HepG2 (cell line): Measurements from ENCODE around the gene SREBF1. TPM values are rescaled to one million over a fixed set of nuclear protein-coding genes. Genes with fewer than 3 reads are reported as not detected.

Experiments
- ARNT2 ChIP-seq: sonication (generic); formaldehyde crosslinking; IDR thresholded peaks from 2 replicates; pipeline ENCODE4 v1.8.0; 2022; ENCODE audit warnings: mild to moderate bottlenecking, low read depth, missing genetic modification reagents, moderate library complexity
- CAMTA2 ChIP-seq: sonication (generic); formaldehyde crosslinking; IDR thresholded peaks from 2 replicates; pipeline ENCODE4 v1.4.0; 2020; ENCODE audit warnings: mild to moderate bottlenecking, missing genetic modification reagents, borderline replicate concordance
- CTCF ChIP-seq: sonication (generic); formaldehyde crosslinking; IDR thresholded peaks from 2 replicates; pipeline ENCODE4 v1.5.0; 2020; ENCODE audit warnings: mild to moderate bottlenecking, missing genetic modification reagents, moderate library complexity
- ELF4 ChIP-seq: sonication (generic); formaldehyde crosslinking; IDR thresholded peaks from 2 replicates; pipeline ENCODE4 v1.5.0; 2020; ENCODE audit warnings: missing genetic modification reagents, mild to moderate bottlenecking, moderate library complexity, borderline replicate concordance
- HDAC1 ChIP-seq: sonication (generic); formaldehyde crosslinking; IDR thresholded peaks from 2 replicates; pipeline ENCODE4 v1.5.1; 2020; ENCODE audit warnings: mild to moderate bottlenecking, missing genetic modification reagents
- RBM39 ChIP-seq: fragments of 200-400 bp; formaldehyde crosslinking; IDR thresholded peaks from one replicate; pipeline ENCODE4 v1.6.1; 2018; ENCODE audit warnings: antibody characterized with exemption, mild to moderate bottlenecking, low read depth, low read length; ENCODE audit not compliant: poor library complexity, severe bottlenecking
- SAP130 ChIP-seq: IDR thresholded peaks from 2 replicates; pipeline ENCODE4 v1.6.1; 2016; ENCODE audit warnings: low read depth
- ZFP91 ChIP-seq: sonication (generic); formaldehyde crosslinking; IDR thresholded peaks from 2 replicates; pipeline ENCODE4 v1.9.0; 2022; ENCODE audit warnings: missing genetic modification reagents, mild to moderate bottlenecking, borderline replicate concordance
- ZIK1 ChIP-seq: sonication (generic); formaldehyde crosslinking; IDR thresholded peaks from 2 replicates; pipeline ENCODE4 v1.5.0; 2020; ENCODE audit warnings: mild to moderate bottlenecking, low read depth, missing genetic modification reagents, borderline replicate concordance
- ZNF142 ChIP-seq: sonication (generic); formaldehyde crosslinking; IDR thresholded peaks from 2 replicates; pipeline ENCODE4 v1.4.0; 2020; ENCODE audit warnings: missing genetic modification reagents
- ZNF224 ChIP-seq: sonication (generic); formaldehyde crosslinking; IDR thresholded peaks from 2 replicates; pipeline ENCODE4 v1.5.0; 2020; ENCODE audit warnings: mild to moderate bottlenecking, missing genetic modification reagents
- ZNF230 ChIP-seq: sonication (generic); formaldehyde crosslinking; IDR thresholded peaks from 2 replicates; pipeline ENCODE4 v1.4.0; 2020; ENCODE audit warnings: mild to moderate bottlenecking, missing genetic modification reagents
- ZNF441 ChIP-seq: sonication (generic); formaldehyde crosslinking; IDR thresholded peaks from 2 replicates; pipeline ENCODE4 v1.7.0; 2021; ENCODE audit warnings: missing genetic modification reagents, borderline replicate concordance
- ZNF484 ChIP-seq: sonication (generic); formaldehyde crosslinking; IDR thresholded peaks from 2 replicates; pipeline ENCODE4 v1.5.1; 2020; ENCODE audit warnings: mild to moderate bottlenecking, low read depth, missing genetic modification reagents, borderline replicate concordance
- ZNF530 ChIP-seq: sonication (generic); formaldehyde crosslinking; IDR thresholded peaks from 2 replicates; pipeline ENCODE4 v1.5.0; 2020; ENCODE audit warnings: low read depth, mild to moderate bottlenecking, missing genetic modification reagents
- ZNF800 ChIP-seq: sonication (generic); formaldehyde crosslinking; IDR thresholded peaks from 2 replicates; pipeline ENCODE4 v1.4.0; 2020; ENCODE audit warnings: missing genetic modification reagents
- ZSCAN12 ChIP-seq: sonication (generic); formaldehyde crosslinking; IDR thresholded peaks from 2 replicates; pipeline ENCODE4 v1.9.0; 2021; ENCODE audit warnings: mild to moderate bottlenecking, missing genetic modification reagents
- polyA plus RNA-seq, 8 experiments: library from polyadenylated mRNA; depleted of rRNA in 3 of 8; stranded (reverse) in 7 of 8; unstranded in 1 of 8; fragments of >200 nt; fragmentation: Illumina TruSeq in 4 of 8; extraction: Trizol in 4 of 8; gene quantifications; 2 replicates each; pipeline versions ENCODE4 v1.2.1 to v1.2.3, GENCODE V29; 2011 to 2016; ENCODE audit warnings: low read depth in 4 of 8, missing spikeins in 1 of 8, mixed read lengths in 1 of 8; ENCODE audit not compliant: insufficient read depth in 1 of 8
- total RNA-seq, 5 experiments: library from RNA; depleted of rRNA; stranded (reverse); fragments of >200 nt; fragmentation: Illumina TruSeq; extraction: Trizol; gene quantifications; 2 replicates each; pipeline ENCODE4 v1.2.3, GENCODE V29; 2016; ENCODE audit warnings: low read depth in 1 of 5

The SREBF1 gene
- total and polyA plus RNA-seq, 2 of the 13 experiments (the other 11 are each of a cell fraction or from before 2014, with no cell fraction given) = 34.3 to 38.0 TPM

- TF ChIP-seq ZNF142 (CRISPR knock-in tag) = peak; percentile 91
- peak; percentile 70 for TF ChIP-seq SAP130 (CRISPR knock-in tag)
- TF ChIP-seq ZIK1 (CRISPR knock-in tag) = no peak
- no peak for TF ChIP-seq ZNF441 (CRISPR knock-in tag)
- peak; percentile 76 for TF ChIP-seq HDAC1 (CRISPR knock-in tag)
- peak; percentile 43; the same call in 1 of the 2 replicates for TF ChIP-seq ZNF800
- peak; percentile 37; the same call in 1 of the 2 replicates for TF ChIP-seq CTCF (CRISPR knock-in tag)
- no peak for TF ChIP-seq ZNF230 (CRISPR knock-in tag)
- 0 out of 2 replicates have a peak, but pooled peaks have one; percentile 17 for TF ChIP-seq ZFP91 (CRISPR knock-in tag)
- no peak for TF ChIP-seq ZSCAN12 (CRISPR knock-in tag)
- no peak for TF ChIP-seq ZNF224 (CRISPR knock-in tag)
- no peak for TF ChIP-seq CAMTA2 (CRISPR knock-in tag)
- 0 out of 2 replicates have a peak, but pooled peaks have one; percentile 26 for TF ChIP-seq ARNT2 (CRISPR knock-in tag)
- TF ChIP-seq RBM39 = no peak
- TF ChIP-seq ELF4 (CRISPR knock-in tag) = no peak
- no peak for TF ChIP-seq ZNF484
- no peak for TF ChIP-seq ZNF530 (CRISPR knock-in tag)
These were observed 53.5 kb downstream of the SREBF1 start (continued) for GRCh38 chr17:17783116-17783824.
